ENCODE data around the gene PSMD8.

Gene PSMD8

GRCh38 chr19:38352611-38353010, 21.8 kb upstream of the PSMD8 start:
- Histone ChIP-seq H4K20me1 (ENCODE audit: insufficient read depth, low read length) (no peaks in the 10 kb centered on the region), H3K36me3 (replicated peaks; ENCODE audit: low read depth, low read length) (no peaks in the 10 kb centered on the region), H3K9ac (ENCODE audit: low read length) (no peak overlapping the region), H3K79me2 (ENCODE audit: low read length) (no peaks in the 10 kb centered on the region), H3K4me3 (ENCODE audit: low read length) (no peak overlapping the region), H3K4me1 (ENCODE audit: low read length) (no peaks in the 10 kb centered on the region), H3K27me3 (ENCODE audit: low read depth, low read length) (no peaks in the 10 kb centered on the region), H2AFZ (ENCODE audit: low read depth, low read length) (no peak overlapping the region), H3K27ac (ENCODE audit: low read length) (no peak overlapping the region), H3K4me2 (ENCODE audit: low read length) (no peak overlapping the region), H3K9me3 (ENCODE audit: insufficient read depth, low read length) (no peaks in the 10 kb centered on the region)
- TF ChIP-seq EZH2phosphoT487 (IDR thresholded peaks at IDR 0.05; ENCODE audit: low read depth) (no peak), CTCF (IDR thresholded peaks at IDR 0.05; ENCODE audit: low read depth, low read length) (no peak)

DNA sequence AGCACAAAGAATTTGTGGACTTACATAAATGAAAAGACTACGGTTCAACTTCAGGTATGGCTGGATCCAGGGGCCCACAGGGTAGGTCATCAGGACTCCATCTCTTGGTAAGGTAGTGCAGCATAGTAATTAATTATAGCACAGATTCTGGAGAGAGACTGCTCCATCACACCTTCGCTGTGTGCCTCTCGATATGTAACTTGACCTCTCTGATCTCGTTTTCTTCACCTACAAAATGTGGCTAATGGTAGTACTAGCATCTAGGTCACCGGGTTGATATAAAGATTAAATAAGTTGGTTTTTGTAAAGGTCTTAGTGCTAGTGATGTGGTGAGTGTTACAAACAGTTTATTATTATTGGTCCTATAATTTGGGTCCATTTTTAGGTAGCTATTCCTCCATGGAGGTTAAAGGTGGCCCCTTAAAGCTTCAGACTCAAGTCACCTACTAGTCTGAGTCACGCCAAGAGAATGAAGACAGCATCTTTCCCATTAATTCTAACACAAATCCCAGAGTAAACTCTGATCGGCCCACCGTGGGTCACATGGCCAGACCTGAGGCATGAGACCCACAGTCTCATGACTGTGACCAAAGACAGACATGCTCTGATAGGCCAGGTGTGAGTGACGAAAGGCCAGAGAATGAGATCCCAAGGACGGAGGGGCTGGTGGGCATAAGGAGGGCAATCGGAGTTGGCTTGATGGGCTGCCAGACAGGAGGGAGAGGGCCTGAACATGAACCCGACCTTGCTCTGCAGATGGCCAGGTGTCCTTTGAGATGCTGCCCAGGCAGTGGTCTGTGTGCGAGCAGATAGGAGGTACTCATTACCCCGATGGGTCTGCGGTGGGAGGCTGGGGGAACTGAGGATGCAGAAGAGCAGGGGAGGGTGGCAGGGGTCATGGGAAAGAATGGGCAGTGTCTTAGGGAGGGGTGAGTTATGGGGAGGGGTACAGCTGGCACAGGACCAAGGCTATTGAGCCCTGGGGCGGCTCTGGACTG, 18.3 kb upstream of the PSMD8 start:
- TF ChIP-seq EZH2phosphoT487 (IDR thresholded peaks at IDR 0.05; ENCODE audit: low read depth) (no peak), CTCF (IDR thresholded peaks at IDR 0.05; ENCODE audit: low read depth, low read length) (no peak)
- Histone ChIP-seq H3K9ac (ENCODE audit: low read length) (no peak overlapping the region), H4K20me1 (ENCODE audit: insufficient read depth, low read length) (no peaks in the 10 kb centered on the region), H3K4me3 (ENCODE audit: low read length) (no peak overlapping the region), H3K4me2 (ENCODE audit: low read length) (no peak overlapping the region), H3K27ac (ENCODE audit: low read length) (no peak overlapping the region), H3K9me3 (ENCODE audit: insufficient read depth, low read length) (no peaks in the 10 kb centered on the region), H3K4me1 (ENCODE audit: low read length) (no peaks in the 10 kb centered on the region), H3K27me3 (ENCODE audit: low read depth, low read length) (peaks cover 7% of the 10 kb centered on the region), H3K36me3 (replicated peaks; ENCODE audit: low read depth, low read length) (no peaks in the 10 kb centered on the region), H3K79me2 (ENCODE audit: low read length) (no peaks in the 10 kb centered on the region), H2AFZ (ENCODE audit: low read depth, low read length) (no peak overlapping the region)

DNA sequence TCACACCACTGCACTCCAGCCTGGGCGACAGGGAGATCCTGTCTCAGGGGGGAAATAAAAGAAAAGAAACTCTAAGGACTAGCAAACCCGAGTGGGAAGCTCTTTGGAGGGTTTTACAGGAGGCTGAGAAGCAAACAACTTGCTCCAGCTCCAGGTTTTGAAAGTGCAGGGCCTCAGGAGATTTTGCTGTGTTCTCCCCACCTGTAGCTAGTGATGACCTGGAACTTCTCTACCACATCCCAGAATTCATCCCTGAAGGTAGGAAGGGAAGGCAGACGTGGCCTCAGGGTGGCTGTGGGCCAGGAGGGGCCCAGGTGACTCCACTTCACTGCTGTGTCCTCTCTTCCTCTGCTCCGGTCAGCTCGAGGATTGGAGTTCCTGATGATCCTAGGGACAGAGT, 16.3 kb upstream of the PSMD8 start:
- Histone ChIP-seq H3K27me3 (ENCODE audit: low read depth, low read length) (peaks cover 7% of the 10 kb centered on the region), H3K9me3 (ENCODE audit: insufficient read depth, low read length) (no peaks in the 10 kb centered on the region; the same call in 1 of the 2 replicates), H3K79me2 (ENCODE audit: low read length) (no peaks in the 10 kb centered on the region), H3K4me3 (ENCODE audit: low read length) (no peak overlapping the region), H3K9ac (ENCODE audit: low read length) (no peak overlapping the region), H3K4me1 (ENCODE audit: low read length) (no peaks in the 10 kb centered on the region), H4K20me1 (ENCODE audit: insufficient read depth, low read length) (no peaks in the 10 kb centered on the region), H3K4me2 (ENCODE audit: low read length) (no peak overlapping the region), H3K27ac (ENCODE audit: low read length) (no peak overlapping the region), H3K36me3 (replicated peaks; ENCODE audit: low read depth, low read length) (no peaks in the 10 kb centered on the region), H2AFZ (ENCODE audit: low read depth, low read length) (no peak overlapping the region)
- TF ChIP-seq EZH2phosphoT487 (IDR thresholded peaks at IDR 0.05; ENCODE audit: low read depth), result no peak
- no peak for TF ChIP-seq CTCF (IDR thresholded peaks at IDR 0.05; ENCODE audit: low read depth, low read length)

GRCh38 chr19:38359242-38360021, 14.9 kb upstream of the PSMD8 start:
- no peaks in the 10 kb centered on the region for H4K20me1 ChIP-seq (ENCODE audit: insufficient read depth, low read length)
- TF ChIP-seq EZH2phosphoT487 (IDR thresholded peaks at IDR 0.05; ENCODE audit: low read depth), result no peak
- no peak for TF ChIP-seq CTCF (IDR thresholded peaks at IDR 0.05; ENCODE audit: low read depth, low read length)

More at GRCh38 chr19:38359242-38360021, 14.9 kb upstream of the PSMD8 start:
- Histone ChIP-seq H3K79me2 (ENCODE audit: low read length) (no peaks in the 10 kb centered on the region), H3K9me3 (ENCODE audit: insufficient read depth, low read length) (no peaks in the 10 kb centered on the region; the same call in 1 of the 2 replicates), H3K27ac (ENCODE audit: low read length) (no peak overlapping the region), H2AFZ (ENCODE audit: low read depth, low read length) (no peak overlapping the region), H3K4me1 (ENCODE audit: low read length) (no peaks in the 10 kb centered on the region), H3K4me2 (ENCODE audit: low read length) (no peak overlapping the region), H3K9ac (ENCODE audit: low read length) (no peak overlapping the region), H3K4me3 (ENCODE audit: low read length) (no peak overlapping the region), H3K27me3 (ENCODE audit: low read depth, low read length) (peaks cover 7% of the 10 kb centered on the region), H3K36me3 (replicated peaks; ENCODE audit: low read depth, low read length) (no peaks in the 10 kb centered on the region)

Measured in OCI-LY3 (cell line).